Suppressor macrophage treated with lipopolysaccharide for 4 hours (primary cell): ENCODE data around the gene CFDP1.

Experiments
- DNase-seq: peaks from one replicate; pipeline ENCODE4 v3.0.0-alpha.2; 2020

Gene CFDP1

DNA sequence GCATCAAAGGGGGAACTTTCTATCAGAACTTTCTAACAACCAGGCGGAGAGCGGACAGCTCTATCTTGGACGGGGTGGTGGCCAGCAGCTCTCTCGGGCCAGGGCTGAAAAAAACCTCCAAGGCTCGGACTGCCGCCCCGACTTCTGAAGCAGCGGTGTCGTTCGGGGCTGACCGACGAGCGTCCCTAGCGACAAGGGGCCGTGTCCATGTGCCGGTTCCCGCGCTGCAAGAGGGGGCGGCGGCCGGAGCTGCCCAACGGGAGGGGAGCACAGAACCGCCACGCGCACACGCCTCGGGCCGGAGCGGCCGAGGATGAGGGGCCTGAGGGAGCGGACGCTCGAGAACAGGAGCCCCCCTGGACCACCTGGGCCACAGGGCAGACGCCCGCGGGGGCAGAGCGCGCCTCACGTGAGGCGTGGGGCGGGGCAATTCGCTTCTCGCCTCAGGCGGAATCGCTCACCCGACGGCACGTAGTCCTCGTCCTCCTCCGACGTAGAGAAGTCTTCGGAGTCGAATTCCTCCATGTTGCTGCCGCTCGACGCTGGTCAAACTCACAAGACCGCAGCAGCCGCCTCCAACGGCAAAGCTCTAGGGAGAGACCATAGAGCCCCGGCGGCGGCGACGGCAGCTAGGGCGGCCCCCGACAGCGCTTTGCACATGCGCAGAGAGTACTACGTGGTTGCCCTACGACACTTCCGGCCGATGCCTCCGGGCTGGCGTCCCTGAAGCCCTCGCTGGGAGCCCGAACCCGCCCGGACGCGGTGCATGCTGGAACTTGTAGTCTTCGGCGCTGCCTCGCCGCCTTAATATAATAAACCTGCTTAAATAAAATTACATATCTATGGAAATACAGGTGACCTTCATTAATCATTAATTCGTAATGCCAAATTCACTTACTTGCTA lies at the start of gene CFDP1:
CFDP1 (minus strand) TSS at position 676 of the 904 bp plus-strand sequence; CDS start at position 525, 151 bp downstream.
- peak; percentile 98 for DNase-seq

DNA sequence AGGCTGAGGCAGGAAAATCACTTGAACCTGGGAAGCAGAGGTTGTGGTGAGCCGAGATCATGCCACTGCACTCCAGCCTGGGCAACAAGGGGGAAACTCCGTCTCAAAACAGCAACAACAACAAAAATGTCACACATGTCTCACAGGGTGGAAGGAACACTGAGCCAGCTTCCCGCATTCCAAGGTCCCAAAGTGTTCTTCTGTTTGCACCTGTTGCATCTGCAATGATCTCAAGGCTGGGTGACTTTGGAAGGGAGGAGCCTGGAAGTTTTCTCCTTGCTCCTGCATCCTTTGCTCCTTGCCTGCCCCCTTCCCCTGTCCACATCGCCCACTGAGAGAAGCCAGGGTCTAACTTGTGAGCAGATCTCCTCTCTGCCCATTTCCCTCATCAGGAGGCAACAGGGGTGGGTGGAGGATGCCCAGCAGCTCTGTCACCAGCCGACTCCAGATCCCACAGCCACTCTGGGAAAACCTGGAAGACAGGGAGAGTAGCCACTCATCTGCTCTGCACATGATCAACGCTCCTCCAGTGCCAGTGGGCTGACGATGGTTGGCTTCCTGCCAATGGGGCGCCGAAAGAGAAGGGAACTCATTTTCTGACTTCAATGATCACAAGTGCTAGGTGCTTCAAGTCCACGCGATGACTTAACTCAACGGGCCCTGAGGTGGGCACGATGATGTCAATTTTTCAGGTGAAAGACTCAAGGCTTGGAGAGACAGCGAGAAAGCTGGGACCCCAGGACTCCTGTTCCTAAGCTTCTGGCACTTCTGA lies 49.3 kb upstream of the CFDP1 start:
- no peak for DNase-seq

DNA sequence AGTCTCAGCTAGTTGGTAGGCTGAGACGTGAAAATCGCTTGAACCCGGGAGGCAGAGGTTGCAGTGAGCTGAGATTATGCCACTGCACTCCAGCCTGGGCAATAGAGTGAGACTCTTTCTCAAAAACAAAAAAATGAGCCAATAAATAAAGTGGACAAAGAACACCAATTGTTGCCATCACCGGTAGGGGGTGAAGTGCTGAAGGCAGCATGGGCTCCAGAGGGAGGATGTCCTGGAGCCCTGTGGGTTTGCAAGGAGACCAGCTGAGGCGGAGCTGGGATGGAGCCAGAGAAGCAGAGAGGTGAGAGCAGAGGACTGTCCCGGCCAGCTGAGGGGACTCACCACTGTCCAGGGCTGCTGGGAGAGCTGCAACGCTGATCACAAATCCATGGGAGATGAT lies 48.2 kb upstream of the CFDP1 start:
- no peak for DNase-seq

DNA sequence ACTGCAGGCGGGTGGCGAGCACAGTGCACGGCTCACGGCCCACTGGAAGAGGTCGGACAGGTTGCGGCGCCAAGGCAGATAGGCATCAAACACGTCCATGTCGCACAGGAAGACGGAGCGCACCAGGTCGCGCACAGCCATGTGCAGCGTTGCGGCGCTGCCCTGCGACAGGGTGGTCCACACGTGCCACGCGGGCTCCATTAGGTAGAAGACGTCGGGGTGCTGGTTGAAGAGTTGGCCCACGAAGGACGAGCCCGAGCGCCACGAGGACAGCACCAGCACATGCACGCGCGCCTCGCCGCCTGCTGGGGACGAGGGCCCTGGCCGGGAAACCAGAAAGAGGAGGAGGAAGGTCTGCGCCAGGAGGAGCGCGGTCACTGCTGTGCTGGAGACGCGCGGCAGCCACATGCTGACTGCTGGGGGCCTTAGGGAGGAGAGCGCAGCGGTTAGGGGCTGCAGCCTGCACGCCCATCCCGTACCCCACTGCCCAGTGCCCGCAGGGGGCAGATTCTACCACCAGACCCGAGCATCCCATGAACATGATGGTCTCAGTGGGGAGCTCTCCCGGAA lies 46.2 kb upstream of the CFDP1 start:
- DNase-seq = no peak

DNA sequence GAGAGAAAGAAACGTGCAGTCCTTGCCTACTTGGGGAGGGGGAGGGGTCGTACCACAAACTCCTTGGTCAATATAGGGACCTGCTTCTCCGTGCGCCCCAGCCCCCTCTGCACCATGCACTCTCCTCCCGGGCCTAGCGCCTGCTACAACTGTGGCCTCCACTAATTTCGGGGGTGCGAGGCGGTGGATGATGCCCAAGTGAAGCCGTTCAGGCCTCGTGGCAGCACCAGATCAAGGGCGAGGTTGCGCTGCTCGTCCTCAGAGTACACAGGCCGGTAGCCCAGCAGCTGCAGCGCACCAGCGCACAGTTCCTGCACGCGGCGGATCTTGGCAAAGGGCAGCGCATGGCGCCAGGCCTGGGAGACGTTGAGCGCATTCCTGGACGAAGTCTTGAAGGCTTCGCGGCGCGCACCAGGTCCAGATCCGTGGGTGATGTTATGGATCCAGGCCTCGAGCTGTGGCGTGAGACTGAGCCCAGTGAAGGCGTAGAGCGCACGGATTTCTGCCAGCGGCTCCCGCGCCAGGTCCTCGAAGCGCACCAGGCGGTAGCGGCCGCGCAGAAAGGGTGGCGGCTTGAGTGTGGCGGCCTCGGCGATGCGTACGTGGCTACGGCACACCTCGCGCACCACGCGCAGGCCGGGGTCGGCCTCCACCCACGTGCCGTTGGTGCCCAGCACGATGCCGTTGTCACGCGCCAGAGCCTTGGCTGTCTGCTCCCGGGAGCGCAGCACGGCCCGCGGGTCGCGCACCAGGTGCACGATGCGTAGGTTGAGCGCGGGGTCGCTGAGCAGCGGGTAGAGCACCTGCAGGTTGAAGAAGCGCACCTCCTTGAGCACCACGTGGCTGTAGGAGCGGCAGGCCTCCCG lies 45.4 kb upstream of the CFDP1 start:
- no peak for DNase-seq

DNA sequence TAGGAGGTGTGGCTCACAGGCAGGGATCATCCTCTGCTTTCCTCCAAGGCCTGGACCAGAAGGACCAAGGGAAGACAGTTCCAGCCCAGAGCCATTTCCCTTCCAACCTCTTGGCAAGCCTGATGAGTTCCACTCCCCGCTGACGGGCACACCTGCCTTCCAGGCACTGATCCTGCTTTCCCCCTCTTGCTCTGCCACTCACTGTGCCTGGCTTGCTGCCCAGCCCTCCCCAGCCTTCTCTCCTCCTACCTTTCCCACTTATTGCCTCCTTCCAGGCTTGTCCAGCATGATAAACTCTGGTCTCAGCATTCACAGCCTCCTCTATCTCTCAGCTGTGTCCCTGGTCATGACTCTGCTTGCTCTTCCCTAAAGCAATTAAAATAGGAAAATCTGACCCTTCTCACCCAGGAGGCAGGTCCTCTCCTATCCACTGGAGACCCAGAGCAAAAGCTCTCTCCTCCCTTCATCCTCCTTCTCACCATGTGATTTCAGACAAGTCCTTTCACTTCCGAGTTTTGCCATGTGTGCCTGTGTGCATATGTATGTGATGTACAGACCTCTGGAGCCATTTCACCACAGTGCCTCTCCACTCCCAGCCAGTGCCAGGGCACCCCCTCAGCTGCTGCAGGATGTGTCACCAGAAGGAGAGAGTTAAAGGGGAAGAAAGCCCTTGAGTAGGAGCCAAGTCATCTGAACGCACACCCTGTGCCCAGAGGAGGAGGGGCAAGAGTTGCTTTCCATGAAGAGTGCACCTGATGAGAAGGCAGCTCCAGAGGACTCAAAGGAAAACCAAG lies 44.6 kb upstream of the CFDP1 start:
- DNase-seq = peak; percentile 85

DNA sequence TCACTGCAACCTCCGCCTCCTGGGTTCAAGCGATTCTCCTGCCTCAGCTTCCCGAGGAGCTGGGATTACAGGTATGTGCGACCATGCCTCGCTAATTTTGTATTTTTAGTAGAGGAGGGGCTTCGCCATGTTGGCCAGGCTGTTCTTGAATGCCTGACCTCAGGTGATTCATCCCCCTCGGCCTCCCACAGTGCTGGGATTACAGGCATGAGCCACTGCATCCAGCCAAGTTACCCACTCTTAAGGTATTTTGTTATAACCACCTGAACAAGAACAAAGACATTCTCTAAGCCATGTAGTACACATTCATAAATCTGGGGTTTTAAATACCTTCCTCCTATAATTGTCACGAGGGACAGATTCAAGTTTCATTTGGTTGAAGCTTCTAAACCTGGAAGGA lies 43.5 kb upstream of the CFDP1 start:
- no peak for DNase-seq

DNA sequence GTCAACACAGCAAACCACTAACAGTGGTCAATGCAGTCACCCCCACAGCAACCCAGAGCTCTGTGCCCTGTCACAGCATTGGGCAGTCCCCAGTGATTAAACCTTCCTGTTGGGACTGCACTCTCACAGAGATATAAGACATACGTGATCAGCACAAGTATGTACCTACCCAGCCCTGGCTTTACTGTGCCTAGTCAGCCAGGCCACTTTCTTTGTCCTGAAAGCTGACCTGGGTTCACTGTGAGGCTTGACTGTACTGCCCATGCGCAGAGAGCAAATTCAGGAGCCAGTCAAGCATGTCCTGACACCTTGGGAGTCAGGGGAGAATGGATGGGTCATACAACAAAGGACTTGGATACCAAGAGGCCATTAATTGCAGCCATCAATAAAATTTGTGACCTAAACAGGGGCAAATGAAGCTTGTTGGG lies 42.1 kb upstream of the CFDP1 start:
- no peak for DNase-seq

DNA sequence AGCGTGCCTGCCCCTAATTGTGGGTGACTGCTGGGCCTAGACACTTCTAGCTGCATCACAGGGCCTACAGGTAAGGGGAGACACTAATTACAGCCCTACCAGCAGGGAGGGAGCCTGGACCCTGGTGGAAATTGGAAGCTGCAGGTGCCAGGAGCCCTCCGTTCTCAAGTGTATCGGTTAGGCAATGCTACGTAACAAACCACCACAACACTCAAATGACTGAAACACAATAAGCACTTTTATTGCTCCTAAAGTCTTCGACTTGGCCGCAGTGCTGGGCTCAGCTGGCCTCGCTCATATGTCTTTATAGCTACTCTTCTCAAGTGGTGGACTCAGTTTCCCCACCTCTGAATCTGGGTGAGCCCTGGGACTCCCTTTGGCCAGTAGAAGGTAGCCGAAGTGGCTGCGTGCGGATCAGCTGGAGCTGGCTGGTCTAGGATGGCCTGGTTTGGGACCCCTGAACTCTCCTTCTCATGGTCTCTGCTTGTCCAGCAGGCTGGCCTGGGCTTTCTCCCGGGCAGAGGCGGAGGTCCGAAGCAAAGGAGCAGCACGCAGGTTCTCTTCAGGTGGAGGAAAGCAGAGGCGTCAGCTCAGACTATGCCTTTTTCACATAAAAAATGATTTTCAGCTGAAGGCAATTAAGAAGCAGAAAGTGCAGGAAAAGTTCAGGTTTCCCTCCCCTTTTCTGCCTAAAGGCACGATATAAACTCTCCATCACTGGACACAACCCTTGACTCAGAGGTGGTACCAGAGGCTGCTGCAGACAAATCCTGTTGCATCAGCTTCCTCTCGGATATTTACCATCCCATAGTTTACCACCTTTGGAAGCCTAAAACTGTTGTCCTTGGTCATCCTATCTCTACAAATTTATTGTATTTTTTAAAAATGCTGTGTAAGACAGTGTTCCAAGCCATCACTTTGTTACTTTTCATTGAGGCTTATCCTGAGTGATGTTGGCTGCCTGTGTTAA lies 39.9 kb upstream of the CFDP1 start:
- DNase-seq = no peak

DNA sequence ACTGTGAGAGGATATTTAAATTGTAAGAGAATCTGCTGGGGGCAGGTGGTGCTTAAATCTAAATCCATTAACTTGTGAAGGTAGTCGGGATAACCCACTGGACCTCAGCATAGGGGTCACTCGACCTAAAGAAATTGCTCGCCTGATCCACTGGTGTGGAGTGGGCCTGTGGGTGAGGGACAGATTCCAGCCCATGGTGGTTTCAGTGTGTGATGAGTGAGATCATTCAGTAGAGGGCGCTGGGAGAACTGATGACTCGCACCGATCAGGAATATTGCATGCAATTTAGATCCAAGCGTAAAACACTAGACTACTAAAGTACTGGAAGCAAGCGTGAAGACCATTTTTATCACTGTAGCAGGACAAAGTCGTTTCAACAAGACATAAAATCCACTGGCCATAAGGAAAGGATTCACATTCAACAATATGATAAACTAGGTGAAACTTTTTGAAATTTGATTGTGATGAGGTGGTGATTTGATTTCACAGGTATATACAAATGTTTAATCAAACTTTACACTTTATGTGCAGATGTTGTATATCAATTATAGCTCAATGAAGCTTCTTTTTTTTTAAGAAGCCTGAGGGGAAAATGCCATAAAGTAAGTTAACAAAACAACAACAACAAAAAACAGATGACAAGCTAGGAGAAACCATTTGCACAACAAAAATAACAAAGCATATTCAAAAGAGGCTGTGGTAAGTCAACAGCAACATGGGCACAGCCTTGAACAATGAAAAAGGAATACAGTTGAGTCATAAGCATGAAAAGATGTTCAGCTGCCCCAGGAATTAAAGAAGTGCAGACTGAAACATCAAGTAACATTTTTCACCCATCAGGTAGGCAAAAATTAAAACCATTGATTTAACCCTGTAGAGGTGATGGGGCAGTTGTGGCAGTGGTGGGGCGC lies 38.7 kb upstream of the CFDP1 start:
- peak; percentile 71 for DNase-seq

DNA sequence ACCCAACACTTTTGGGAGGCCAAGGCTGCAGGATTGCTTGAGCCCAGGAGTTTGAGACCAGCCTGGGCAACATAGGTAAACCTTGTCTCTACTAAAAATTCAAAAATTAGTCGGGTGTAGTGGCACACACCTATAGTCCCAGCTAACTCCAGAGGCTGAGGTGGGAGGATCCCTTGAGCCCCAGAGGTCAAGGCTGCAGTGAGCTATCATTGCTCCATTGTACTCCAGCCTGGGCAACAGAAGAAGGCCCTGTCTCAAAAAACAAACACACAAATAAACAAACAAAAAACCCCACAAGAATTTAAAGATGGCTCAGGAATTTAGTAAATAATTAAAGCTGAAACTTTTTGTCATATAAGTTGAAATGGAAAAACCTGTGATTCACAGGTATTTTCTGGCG lies 33.5 kb upstream of the CFDP1 start:
- no peak for DNase-seq

DNA sequence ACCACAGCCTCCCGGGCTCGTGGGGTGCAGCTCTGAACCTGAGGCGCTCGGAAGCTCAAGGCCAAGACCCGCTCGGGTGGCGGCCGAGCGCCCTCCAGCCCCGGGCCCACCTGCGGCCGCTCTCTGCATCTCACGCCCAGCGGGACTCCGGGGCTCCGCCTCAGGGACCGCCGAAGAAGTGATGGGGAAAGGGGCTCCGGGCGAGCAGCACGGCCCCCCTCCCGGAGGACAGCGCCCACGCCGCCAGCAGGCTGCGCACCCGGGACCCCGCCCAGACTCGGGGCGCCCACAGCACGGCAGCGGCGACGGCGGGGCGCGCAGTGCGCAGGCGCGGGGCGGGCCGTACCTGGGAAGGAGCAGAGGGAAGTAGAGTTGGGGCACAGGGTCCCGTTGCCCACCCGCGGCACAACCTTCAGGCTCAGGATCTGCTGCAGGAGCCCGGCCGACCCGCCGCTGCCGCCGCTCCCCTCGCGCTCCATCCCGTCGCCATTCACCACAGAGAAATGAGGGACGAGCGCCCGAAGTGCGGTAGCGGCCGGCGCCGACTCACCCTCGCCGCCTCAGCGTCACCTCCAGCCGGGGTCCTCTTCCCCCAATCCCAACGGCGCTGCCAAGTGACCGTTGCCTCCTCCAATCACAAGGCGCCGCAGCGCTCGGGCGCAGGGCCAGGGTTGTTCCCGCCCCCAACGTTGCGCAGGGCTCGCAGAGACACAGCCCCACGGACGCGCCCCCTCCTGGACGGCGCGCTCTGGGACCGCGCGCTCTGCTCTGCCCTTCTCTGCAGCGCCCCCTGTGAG lies 31.0 kb upstream of the CFDP1 start, which contains the start of gene TMEM170A:
TMEM170A (minus strand) TSS at position 568 of the 797 bp plus-strand sequence; CDS start at position 479, 89 bp downstream.
- peak; percentile 100 for DNase-seq

DNA sequence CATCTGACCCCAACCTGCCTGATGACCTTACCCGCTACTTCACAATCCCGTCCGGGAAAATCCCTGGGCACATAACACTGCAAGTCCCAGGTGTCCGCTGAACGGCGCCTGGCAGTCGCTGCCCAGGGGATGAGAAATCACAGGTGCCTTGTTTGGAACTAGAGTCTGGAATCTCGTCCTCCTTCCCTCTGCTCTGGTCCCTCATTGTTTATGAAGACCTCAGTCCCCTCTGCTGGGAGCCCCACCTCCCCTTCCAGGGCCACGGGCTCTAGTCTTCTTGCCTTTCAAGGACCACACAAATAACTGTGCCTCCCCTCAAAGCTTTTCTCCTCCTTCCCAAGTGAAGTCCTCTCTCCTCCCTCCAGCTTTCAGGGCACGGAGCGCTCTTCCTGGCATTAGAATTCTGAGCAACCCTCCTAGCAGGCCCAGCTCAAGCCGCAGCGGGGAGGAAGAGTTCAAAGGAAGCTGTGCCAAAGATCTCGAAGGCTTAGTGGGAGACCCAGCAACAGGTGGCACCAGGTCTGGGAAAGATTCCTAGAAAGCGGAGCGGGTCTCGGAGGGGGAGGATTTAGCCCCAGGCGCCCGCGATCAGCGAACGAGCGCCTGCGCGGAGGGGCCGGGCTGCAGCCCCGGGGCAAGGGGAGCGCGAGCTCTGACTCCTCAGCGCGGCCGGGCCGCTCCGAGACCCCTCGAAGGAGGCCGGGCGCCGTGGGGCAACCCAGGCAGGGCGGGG lies 30.3 kb upstream of the CFDP1 start:
- DNase-seq = peak; percentile 27

DNA sequence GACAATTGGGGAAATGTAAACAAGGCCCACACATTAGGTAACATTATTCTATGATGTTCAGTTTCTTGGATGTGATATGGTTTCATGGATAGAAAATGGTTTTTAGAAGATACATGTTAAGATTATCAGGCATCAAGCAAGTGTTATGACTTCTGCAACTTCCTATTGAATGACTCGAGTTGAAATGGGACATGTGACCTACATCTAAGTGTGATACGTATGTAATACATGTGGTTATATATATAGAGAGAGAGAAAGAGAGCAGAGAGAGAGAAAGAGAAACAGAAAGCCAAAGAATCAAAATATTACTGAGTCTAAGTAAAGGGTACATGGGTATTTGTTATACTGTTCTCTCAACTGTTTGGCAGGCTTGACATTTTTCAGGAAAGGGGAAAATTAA lies 29.5 kb upstream of the CFDP1 start:
- DNase-seq = peak; percentile 73

DNA sequence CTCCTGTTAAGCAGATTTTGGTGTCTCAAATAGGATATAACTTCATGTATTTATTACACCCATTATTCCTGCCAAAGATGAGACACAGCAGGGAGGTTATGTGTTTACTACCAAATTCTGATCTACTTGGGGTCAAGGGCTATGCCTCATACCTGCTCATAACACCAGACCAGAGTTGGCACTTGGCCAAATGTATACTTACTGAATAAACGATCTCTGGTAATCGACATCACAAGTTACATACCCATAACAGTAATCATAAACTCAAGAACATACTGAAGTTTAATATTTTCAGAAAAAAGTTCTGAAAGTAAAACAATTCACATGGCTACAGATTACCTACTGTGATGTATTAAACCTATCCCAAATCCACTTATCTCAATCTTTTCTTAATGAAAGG lies 28.3 kb upstream of the CFDP1 start:
- DNase-seq = no peak

DNA sequence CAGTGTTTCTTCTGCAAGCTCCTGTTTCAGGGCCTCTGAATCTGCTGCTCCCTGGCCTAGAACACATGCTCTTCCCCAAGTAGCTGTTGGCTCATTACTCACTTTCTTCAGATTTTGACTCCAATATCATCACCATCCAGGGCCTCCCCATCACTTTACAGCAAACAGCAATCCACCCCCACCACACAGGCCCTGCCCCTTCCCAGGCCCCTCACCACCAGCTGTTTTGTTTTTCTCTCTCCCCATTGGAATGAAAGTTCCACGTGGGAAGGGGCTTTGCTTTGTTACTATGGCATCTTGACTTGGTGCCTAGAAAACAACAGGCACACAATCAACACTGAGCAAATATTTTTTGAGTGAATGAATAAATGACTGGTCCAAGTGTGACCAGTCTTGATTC lies 27.1 kb upstream of the CFDP1 start:
- DNase-seq = no peak

DNA sequence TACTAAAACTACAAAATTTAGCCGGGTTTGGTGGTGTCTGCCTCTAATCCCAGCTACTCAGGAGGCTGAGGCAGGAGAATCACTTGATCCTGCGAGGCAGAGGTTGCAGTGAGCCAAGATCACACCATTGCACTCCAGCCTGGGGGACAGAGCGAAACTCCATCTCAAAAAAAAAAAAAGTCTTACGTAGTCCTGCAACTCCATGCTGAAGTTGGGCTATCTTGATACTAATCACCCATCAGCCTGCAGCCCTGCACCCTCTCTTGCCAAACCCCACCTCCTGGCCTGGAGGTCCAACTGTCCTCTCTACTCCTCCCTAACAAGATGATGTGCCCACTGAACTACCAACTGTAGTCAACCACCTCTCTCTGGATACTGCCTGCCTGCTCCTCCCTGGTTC lies 26.4 kb upstream of the CFDP1 start:
- no peak for DNase-seq

DNA sequence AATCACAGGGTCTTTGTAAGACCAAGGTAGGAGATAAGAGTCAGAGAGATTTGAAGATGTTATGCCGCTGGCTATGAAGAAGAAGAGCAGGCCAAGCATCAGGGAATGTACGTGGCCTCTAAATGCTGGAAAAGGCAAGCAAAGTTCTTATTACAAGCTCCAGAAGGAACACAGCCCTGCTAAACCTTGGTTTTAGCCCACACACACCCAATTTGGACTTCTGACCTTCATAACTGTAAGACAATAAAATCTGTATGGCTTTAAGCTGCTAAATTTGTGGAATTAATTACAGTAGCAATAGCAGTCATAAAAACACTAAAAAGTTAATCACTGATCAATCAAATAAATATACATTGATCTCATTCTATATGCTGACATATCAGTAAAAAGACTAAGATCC lies 25.1 kb upstream of the CFDP1 start:
- DNase-seq = no peak
